SK-N-SH treated with all-trans-retinoic acid at 6 μM for 48 hours (cell line): Measurements from ENCODE around the gene PRRG3.

Experiments
- ARNTL ChIP-seq: fragments of 450-650 bp; formaldehyde crosslinking; IDR thresholded peaks from 2 replicates; pipeline ENCODE4 v1.5.0; 2020; ENCODE audit warnings: low read depth, mild to moderate bottlenecking, moderate library complexity, borderline replicate concordance
- BACH2 ChIP-seq: fragments of 250-450 bp; sonication (Bioruptor Pico); IDR thresholded peaks from 2 replicates; pipeline ENCODE4 v1.9.0; 2021; ENCODE audit warnings: mild to moderate bottlenecking, borderline replicate concordance
- CREB5 ChIP-seq: fragments of 250-450 bp; sonication (Bioruptor Pico); IDR thresholded peaks from 2 replicates; pipeline ENCODE4 v1.5.1; 2020; ENCODE audit warnings: low read depth, mild to moderate bottlenecking, moderate library complexity
- GLIS3 ChIP-seq: fragments of 250-450 bp; sonication (Bioruptor Pico); IDR thresholded peaks from 2 replicates; pipeline ENCODE4 v1.5.0; 2020; ENCODE audit warnings: mild to moderate bottlenecking, moderate library complexity
- ISL1 ChIP-seq: fragments of 250-450 bp; sonication (Bioruptor Pico); IDR thresholded peaks from 2 replicates; pipeline ENCODE4 v2.1.2; 2022; ENCODE audit warnings: mild to moderate bottlenecking, moderate library complexity
- PATZ1 ChIP-seq: fragments of 250-450 bp; sonication (Bioruptor Pico); IDR thresholded peaks from 2 replicates; pipeline ENCODE4 v1.8.0; 2020; ENCODE audit warnings: mild to moderate bottlenecking, moderate library complexity, borderline replicate concordance
- POU6F1 ChIP-seq: fragments of 250-450 bp; sonication (Bioruptor Pico); IDR thresholded peaks from 2 replicates; pipeline ENCODE4 v1.8.0; 2021; ENCODE audit warnings: low read depth, mild to moderate bottlenecking, moderate library complexity, borderline replicate concordance
- PPARA ChIP-seq: fragments of 250-450 bp; sonication (Bioruptor Pico); IDR thresholded peaks from 2 replicates; pipeline ENCODE4 v1.5.0; 2020; ENCODE audit warnings: mild to moderate bottlenecking, borderline replicate concordance
- RARB ChIP-seq: fragments of 250-450 bp; sonication (Bioruptor Pico); IDR thresholded peaks from 2 replicates; pipeline ENCODE4 v1.8.0; 2021; ENCODE audit warnings: mild to moderate bottlenecking, moderate library complexity
- TOX ChIP-seq: fragments of 250-450 bp; sonication (Bioruptor Pico); IDR thresholded peaks from 2 replicates; pipeline ENCODE4 v1.8.0; 2021; ENCODE audit warnings: mild to moderate bottlenecking, moderate library complexity, borderline replicate concordance
- TSHZ2 ChIP-seq: fragments of 250-450 bp; sonication (Bioruptor Pico); IDR thresholded peaks from 2 replicates; pipeline ENCODE4 v1.5.0; 2020; ENCODE audit warnings: mild to moderate bottlenecking, moderate library complexity
- ZFP3 ChIP-seq: fragments of 250-450 bp; sonication (Bioruptor Pico); IDR thresholded peaks from 2 replicates; pipeline ENCODE4 v1.5.0; 2020; ENCODE audit warnings: mild to moderate bottlenecking, moderate library complexity
- ZFP30 ChIP-seq: fragments of 450-650 bp; formaldehyde crosslinking; IDR thresholded peaks from 2 replicates; pipeline ENCODE4 v1.5.0; 2022; ENCODE audit warnings: mild to moderate bottlenecking, moderate library complexity
- ZNF8 ChIP-seq: fragments of 450-650 bp; formaldehyde crosslinking; IDR thresholded peaks from 2 replicates; pipeline ENCODE4 v1.5.0; 2020; ENCODE audit warnings: mild to moderate bottlenecking, moderate library complexity

GRCh38 chrX:151726751-151727150 is 31.5 kb downstream of the PRRG3 start:
- TF ChIP-seq TSHZ2 (no peak), PPARA (CRISPR knock-in tag) (no peak), TOX (CRISPR knock-in tag) (no peak), POU6F1 (CRISPR knock-in tag) (no peak), RARB (CRISPR knock-in tag) (no peak), BACH2 (CRISPR knock-in tag) (no peak), ZFP3 (CRISPR knock-in tag) (no peak), PATZ1 (CRISPR knock-in tag) (no peak), ARNTL (no peak), ZFP30 (CRISPR knock-in tag) (no peak), ZNF8 (CRISPR knock-in tag) (no peak), GLIS3 (CRISPR knock-in tag) (no peak), CREB5 (CRISPR knock-in tag) (no peak), ISL1 (CRISPR knock-in tag) (no peak)
